HCT116 (cell line): ENCODE measurements around the gene COL23A1. TPM values are rescaled to one million over a fixed set of nuclear protein-coding genes. Genes with fewer than 3 reads are reported as not detected.

Experiments used
- ATAC-seq: fragments of 200-7000 bp; cut with Tn5 transposase; 2 replicates; pipeline ENCODE4 v1.9.1; 2020; ENCODE audit warnings: mild to moderate bottlenecking, moderate library complexity
- BruUV-seq: library from RNA; stranded (reverse); fragments of 400-500 nt; replicated peaks from 2 replicates; lab custom pipeline; 2021; lab: Mats Ljungman, UMichigan
- CTCF ChIA-PET: fragments of 300-600 bp; sonication (Branson Sonifier 250); formaldehyde crosslinking; loops from one replicate; lab custom pipeline; 2021; ENCODE audit warnings: antibody characterized with exemption; lab: Charles Lee
- POLR2A ChIA-PET: fragments of 300-600, 350-600 bp; sonication (Branson Sonifier 250); formaldehyde crosslinking; loops from one replicate; lab custom pipeline; 2021; ENCODE audit warnings: antibody characterized with exemption; lab: Charles Lee
- RAD21 ChIA-PET, 2 experiments: fragments of 300-600 bp; sonication (Branson Sonifier 250); formaldehyde crosslinking; loops; one replicate each; lab custom pipeline; 2023; ENCODE audit warnings: low total read pairs in 2 of 2; ENCODE audit not compliant: uncharacterized antibody in 2 of 2, unreplicated experiment in 2 of 2, low non-redundant PET in 1 of 2; lab: Charles Lee
- DNase-seq: peaks from one replicate; pipeline ENCODE4 v3.0.0-alpha.2; 2010; ENCODE audit warnings: low read depth, low spot score
- H2AFZ ChIP-seq: fragments of 200-600 bp; shearing (Covaris generic), sonication (generic); 2 replicates; pipeline ENCODE4 v1.6.1; 2017; ENCODE audit warnings: low read depth, mixed run types, mixed read lengths, antibody characterized with exemption, low read length; ENCODE audit not compliant: poor library complexity, severe bottlenecking
- H3K27ac ChIP-seq: 2 replicates; pipeline ENCODE4 v1.5.1; 2012; ENCODE audit warnings: low read depth, low read length
- H3K27me3 ChIP-seq: fragments of 200-600 bp; sonication (generic); 2 replicates; pipeline ENCODE4 v1.6.1; 2016; ENCODE audit warnings: mixed run types, low read length, mixed read lengths; ENCODE audit not compliant: insufficient read depth
- H3K36me3 ChIP-seq, 2 experiments: fragments of 200-500 bp in 1 of 2; fragments of 200-600 bp in 1 of 2; sonication (Bioruptor generic) in 1 of 2; sonication (generic) in 1 of 2; 2 replicates each; pipeline versions ENCODE4 v1.5.1 to v1.6.1; 2014 to 2016; ENCODE audit warnings: low read length in 2 of 2, inconsistent platforms in 1 of 2, mixed read lengths in 1 of 2, mixed run types in 1 of 2; ENCODE audit not compliant: insufficient read depth in 2 of 2, control insufficient read depth in 1 of 2
- H3K4me1 ChIP-seq, 2 experiments: fragments of 200-600 bp in 1 of 2; sonication (generic) in 1 of 2; 2 replicates each; pipeline versions ENCODE4 v1.5.1 to v1.6.1; 2012 to 2017; ENCODE audit warnings: low read length in 2 of 2, inconsistent platforms in 1 of 2, mild to moderate bottlenecking in 1 of 2, mixed read lengths in 1 of 2, mixed run types in 1 of 2, moderate library complexity in 1 of 2; ENCODE audit not compliant: insufficient read depth in 2 of 2, control insufficient read depth in 1 of 2
- H3K4me2 ChIP-seq: fragments of 200-600 bp; sonication (generic); 2 replicates; pipeline ENCODE4 v1.6.1; 2017; ENCODE audit warnings: mixed run types, low read length, mixed read lengths
- H3K4me3 ChIP-seq, 2 experiments: fragments of 200-600 bp in 1 of 2; sonication (generic) in 1 of 2; replicated peaks in 1 of 2; 2 replicates each; pipeline ENCODE4 v1.5.1; 2011 to 2016; ENCODE audit warnings: low read length in 2 of 2, control low read depth in 1 of 2, low read depth in 1 of 2, mild to moderate bottlenecking in 1 of 2, mixed read lengths in 1 of 2, mixed run types in 1 of 2
- H3K79me2 ChIP-seq: fragments of 200-600 bp; sonication (generic); 2 replicates; pipeline ENCODE4 v1.6.1; 2017; ENCODE audit warnings: mild to moderate bottlenecking, mixed run types, low read length, moderate library complexity, mixed read lengths; ENCODE audit not compliant: insufficient read depth
- H3K9ac ChIP-seq: fragments of 200-600 bp; sonication (generic); 2 replicates; pipeline ENCODE4 v1.6.1; 2016; ENCODE audit warnings: low read length, mixed read lengths
- H3K9me2 ChIP-seq: fragments of 200-600 bp; sonication (generic), shearing (Covaris generic); 2 replicates; pipeline ENCODE4 v1.6.1; 2017; ENCODE audit warnings: mixed run types, mild to moderate bottlenecking, moderate library complexity; ENCODE audit not compliant: insufficient read depth
- H3K9me3 ChIP-seq, 2 experiments: fragments of 200-500 bp in 1 of 2; fragments of 200-600 bp in 1 of 2; sonication (Bioruptor generic) in 1 of 2; sonication (generic) in 1 of 2; 2 replicates each; pipeline ENCODE4 v1.6.1; 2014 to 2017; ENCODE audit warnings: low read length in 2 of 2, mixed read lengths in 2 of 2, inconsistent platforms in 1 of 2, low read depth in 1 of 2, mild to moderate bottlenecking in 1 of 2, mixed run types in 1 of 2, moderate library complexity in 1 of 2; ENCODE audit not compliant: control insufficient read depth in 1 of 2, insufficient read depth in 1 of 2
- H4K20me1 ChIP-seq: fragments of 200-600 bp; sonication (generic), shearing (Covaris generic); 2 replicates; pipeline ENCODE4 v1.6.1; 2017; ENCODE audit warnings: mixed run types, mild to moderate bottlenecking, moderate library complexity; ENCODE audit not compliant: insufficient read depth
- CEBPB ChIP-seq: IDR thresholded peaks from 2 replicates; pipeline ENCODE4 v1.6.1; 2012; ENCODE audit warnings: low read depth
- CTCF ChIP-seq, 3 experiments: fragments of 200-600 bp in 1 of 3; sonication (generic) in 1 of 3; IDR thresholded peaks in 2 of 3; conservative IDR thresholded peaks in 1 of 3; 2 replicates each; pipeline ENCODE4 v1.5.1; 2012 to 2017; ENCODE audit warnings: low read depth in 2 of 3, low read length in 2 of 3, antibody characterized with exemption in 1 of 3, borderline replicate concordance in 1 of 3, control low read depth in 1 of 3, mild to moderate bottlenecking in 1 of 3, mixed read lengths in 1 of 3, mixed run types in 1 of 3, moderate library complexity in 1 of 3; ENCODE audit not compliant: insufficient read depth in 1 of 3
- EGR1 ChIP-seq: IDR thresholded peaks from 2 replicates; pipeline ENCODE4 v1.6.1; 2012; ENCODE audit warnings: low read depth
- EZH2 ChIP-seq: fragments of 200-600 bp; sonication (generic); IDR thresholded peaks from 2 replicates; pipeline ENCODE4 v1.6.1; 2017; ENCODE audit warnings: antibody characterized with exemption, mixed run types
- EZH2phosphoT487 ChIP-seq: fragments of 200-600 bp; IDR thresholded peaks from 2 replicates; pipeline ENCODE4 v1.6.1; 2018; ENCODE audit warnings: antibody characterized with exemption, borderline replicate concordance
- FOSL1 ChIP-seq: IDR thresholded peaks from 2 replicates; pipeline ENCODE4 v1.6.1; 2012; ENCODE audit warnings: low read depth
- RAD21 ChIP-seq: IDR thresholded peaks from 2 replicates; pipeline ENCODE4 v1.6.1; 2012; ENCODE audit warnings: low read depth, mild to moderate bottlenecking
- SIN3A ChIP-seq: IDR thresholded peaks from 2 replicates; pipeline ENCODE4 v1.6.1; 2012; ENCODE audit warnings: low read depth
- YY1 ChIP-seq: IDR thresholded peaks from 2 replicates; pipeline ENCODE4 v1.6.1; 2011; ENCODE audit warnings: low read length, low read depth, moderate library complexity, mild to moderate bottlenecking; ENCODE audit not compliant: insufficient replicate concordance; ENCODE audit errors: extremely low read depth
- intact Hi-C: fragments of 100-400 bp; cut with micrococcal nuclease; formaldehyde crosslinking; loops from 2 replicates; pipeline ENCODE4 v1.10.0; 2022
- total RNA-seq: library from RNA; stranded (reverse); gene quantifications from one replicate; pipeline ENCODE4 v1.2.1, GENCODE V29; 2021; ENCODE audit not compliant: unreplicated experiment

COL23A1 gene
- total RNA-seq, 1 experiment from 2014 or later = not detected

- Histone ChIP-seq H3K27ac (no peak overlapping the region), H3K9ac (no peak overlapping the region), H2AFZ (no peak overlapping the region), H3K9me3 (no peaks in the 10 kb centered on the region), H3K4me1 (no peaks in the 10 kb centered on the region), H3K36me3 (no peaks in the 10 kb centered on the region), H3K79me2 (no peaks in the 10 kb centered on the region), H4K20me1 (no peaks in the 10 kb centered on the region), H3K27me3 (peaks cover 10% of the 10 kb centered on the region; the same call in 1 of the 2 replicates), H3K9me2 (no peaks in the 10 kb centered on the region), H3K4me3 (no peak overlapping the region), H3K4me2 (no peak overlapping the region)
- POLR2A ChIA-PET = no interaction called here
- intact Hi-C loops = no loop called here
- no TSS peak for BruUV-seq
- no peak for ATAC-seq
- no peak for DNase-seq
- RAD21 ChIA-PET = no interaction called here
- TF ChIP-seq CEBPB (no peak), RAD21 (no peak), EZH2 (no peak)
- CTCF ChIA-PET = no interaction called here
These were observed 229.3 kb downstream of the COL23A1 start for GRCh38 chr5:178360926-178361235.

GRCh38 chr5:178360222-178360925, 229.8 kb downstream of the COL23A1 start:
- DNase-seq = no peak
- Histone ChIP-seq H3K36me3 (no peaks in the 10 kb centered on the region), H3K79me2 (no peaks in the 10 kb centered on the region), H3K4me1 (no peaks in the 10 kb centered on the region), H3K9me2 (no peaks in the 10 kb centered on the region), H4K20me1 (no peaks in the 10 kb centered on the region), H3K9me3 (no peaks in the 10 kb centered on the region), H2AFZ (no peak overlapping the region), H3K27me3 (peaks cover 10% of the 10 kb centered on the region; the same call in 1 of the 2 replicates), H3K4me2 (no peak overlapping the region), H3K4me3 (no peak overlapping the region), H3K27ac (no peak overlapping the region), H3K9ac (no peak overlapping the region)
- BruUV-seq = no TSS peak
- ChIA-PET POLR2A (no interaction called here), CTCF (no interaction called here), RAD21 (no interaction called here)
- intact Hi-C loops = no loop called here
- no peak for ATAC-seq
- no peak for TF ChIP-seq EZH2
- no peak for TF ChIP-seq SIN3A
- no peak for TF ChIP-seq YY1
- no peak for TF ChIP-seq CTCF (IDR thresholded peaks at IDR 0.05 in 2 of 3, conservative IDR thresholded peaks at IDR 0.05 in 1 of 3; ENCODE audit: borderline replicate concordance in 1 of 3, insufficient read depth in 1 of 3, low read depth in 2 of 3, low read length in 2 of 3)
- no peak for TF ChIP-seq EZH2phosphoT487
- TF ChIP-seq EGR1 = no peak
- TF ChIP-seq FOSL1 = no peak
